PC-9 (cell line): ENCODE measurements around the gene HCFC2. TPM values are rescaled to one million over a fixed set of nuclear protein-coding genes. Genes with fewer than 3 reads are reported as not detected.

ENCODE experiments used
- BruUV-seq: library from RNA; stranded (reverse); fragments of 400-500 nt; replicated peaks from 2 replicates; lab custom pipeline; 2021; lab: Mats Ljungman, UMichigan
- CTCF ChIA-PET: fragments of 300-600 bp; sonication (Branson Sonifier 250); formaldehyde crosslinking; loops from one replicate; lab custom pipeline; 2022; ENCODE audit warnings: antibody characterized with exemption; lab: Charles Lee
- POLR2A ChIA-PET: fragments of 300-600 bp; sonication (Branson Sonifier 250); formaldehyde crosslinking; loops from one replicate; lab custom pipeline; 2022; ENCODE audit warnings: antibody characterized with exemption; ENCODE audit not compliant: unreplicated experiment; lab: Charles Lee
- DNase-seq, 2 experiments: peaks; one replicate each; pipeline versions ENCODE4 v3.0.0 to v3.0.0-alpha.2; 2015 to 2022; ENCODE audit warnings: mixed read lengths in 1 of 2
- H2AFZ ChIP-seq: fragments of 200-600 bp; sonication (generic); 2 replicates; pipeline ENCODE4 v1.8.1; 2017; ENCODE audit warnings: antibody characterized with exemption
- H3F3A ChIP-seq: fragments of 200-600 bp; sonication (generic); 2 replicates; pipeline ENCODE4 v1.8.1; 2017; ENCODE audit warnings: antibody characterized with exemption, mild to moderate bottlenecking, low read depth; ENCODE audit not compliant: insufficient read depth
- H3K27ac ChIP-seq: fragments of 200-600 bp; sonication (generic); 2 replicates; pipeline ENCODE4 v1.6.1; 2016; ENCODE audit warnings: mixed run types
- H3K27me3 ChIP-seq: fragments of 200-600 bp; sonication (generic); 2 replicates; pipeline ENCODE4 v1.6.1; 2016; ENCODE audit warnings: low read depth, mixed run types; ENCODE audit not compliant: insufficient read depth
- H3K36me3 ChIP-seq: fragments of 200-600 bp; sonication (generic); 2 replicates; pipeline ENCODE4 v1.6.1; 2016; ENCODE audit warnings: low read depth, mixed run types
- H3K4me1 ChIP-seq: fragments of 200-600 bp; sonication (generic); replicated peaks from 2 replicates; pipeline ENCODE4 v1.6.1; 2016; ENCODE audit warnings: mixed run types; ENCODE audit not compliant: insufficient read depth
- H3K4me2 ChIP-seq: fragments of 200-600 bp; sonication (generic); 2 replicates; pipeline ENCODE4 v1.6.1; 2017; ENCODE audit warnings: mixed run types
- H3K4me3 ChIP-seq: fragments of 200-600 bp; sonication (generic); 2 replicates; pipeline ENCODE4 v1.6.1; 2016; ENCODE audit warnings: mixed run types
- H3K79me2 ChIP-seq: fragments of 200-600 bp; sonication (generic); 2 replicates; pipeline ENCODE4 v1.6.1; 2017; ENCODE audit warnings: low read depth, mixed run types
- H3K9me2 ChIP-seq: fragments of 200-600 bp; sonication (generic); 2 replicates; pipeline ENCODE4 v1.8.1; 2017; ENCODE audit warnings: mild to moderate bottlenecking; ENCODE audit not compliant: insufficient read depth
- H3K9me3 ChIP-seq: fragments of 200-600 bp; sonication (generic); 2 replicates; pipeline ENCODE4 v1.8.1; 2016; ENCODE audit warnings: low read depth; ENCODE audit not compliant: insufficient read depth
- H4K20me1 ChIP-seq: fragments of 200-600 bp; sonication (generic); 2 replicates; pipeline ENCODE4 v1.8.1; 2017; ENCODE audit not compliant: insufficient read depth
- CTCF ChIP-seq: fragments of 200-600 bp; sonication (generic); conservative IDR thresholded peaks from 2 replicates; pipeline ENCODE4 v1.6.1; 2017; ENCODE audit warnings: mixed run types, antibody characterized with exemption, mild to moderate bottlenecking, moderate library complexity
- EZH2 ChIP-seq: fragments of 200-600 bp; sonication (generic); IDR thresholded peaks from 2 replicates; pipeline ENCODE4 v1.8.0; 2017; ENCODE audit warnings: antibody characterized with exemption, low read depth
- intact Hi-C: fragments of 100-400 bp; cut with micrococcal nuclease; formaldehyde crosslinking; loops from one replicate; pipeline ENCODE4 v1.10.0; 2022; ENCODE audit not compliant: unreplicated experiment
- total RNA-seq: library from RNA; stranded (reverse); gene quantifications from 2 replicates; pipeline ENCODE4 v1.2.3, GENCODE V29; 2021

The HCFC2 gene
- total RNA-seq, 1 experiment from 2014 or later = 2.4 TPM

DNA sequence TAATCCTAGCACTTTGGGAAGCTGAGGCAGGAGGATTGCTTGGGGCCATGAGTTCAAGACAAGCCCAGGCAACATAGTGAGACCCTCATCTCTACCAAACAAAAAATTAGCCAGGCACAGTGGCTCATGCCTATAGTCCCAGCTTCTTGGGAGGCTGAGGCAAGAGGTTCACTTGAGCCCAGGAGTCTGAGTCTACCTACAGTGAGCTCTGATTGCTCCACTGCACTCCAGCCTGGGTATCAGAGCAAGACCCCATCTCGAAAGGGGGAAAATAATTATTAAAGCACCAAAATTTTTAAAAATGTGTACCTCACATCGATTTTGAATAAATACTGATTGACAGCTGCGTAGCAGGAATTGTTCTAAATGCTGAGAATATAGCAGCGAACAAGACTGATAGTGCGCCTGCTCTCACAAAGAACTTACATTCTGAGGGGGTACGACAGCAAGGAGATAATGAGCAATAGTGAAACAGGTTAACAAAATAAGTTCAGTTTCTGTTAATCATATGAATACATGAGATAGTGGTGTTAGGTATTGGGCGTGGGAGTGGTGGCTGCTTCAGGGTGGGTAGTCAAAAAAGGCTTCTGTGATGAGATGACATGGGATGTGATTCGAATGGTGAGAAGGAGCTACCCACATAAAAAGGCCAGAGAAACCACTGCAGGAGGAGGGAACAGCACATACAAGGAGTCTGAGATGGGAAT is 19.6 kb downstream of the HCFC2 start:
- no peak overlapping the region for H3K4me2 ChIP-seq
- H3K9me2 ChIP-seq = no peaks in the 10 kb centered on the region
- H3K27me3 ChIP-seq = no peaks in the 10 kb centered on the region
- H3K79me2 ChIP-seq = no peaks in the 10 kb centered on the region
- no peaks in the 10 kb centered on the region for H4K20me1 ChIP-seq
- no peak overlapping the region for H3K4me3 ChIP-seq
- H3K27ac ChIP-seq = no peak overlapping the region
- H3K36me3 ChIP-seq = no peaks in the 10 kb centered on the region
- no peak for DNase-seq
- H2AFZ ChIP-seq = no peak overlapping the region
- ChIA-PET CTCF (no interaction called here), POLR2A (no interaction called here)
- H3F3A ChIP-seq = 0 out of 2 replicates have a peak, but pooled peaks cover 7% of the 10 kb centered on the region
- H3K9me3 ChIP-seq = no peaks in the 10 kb centered on the region
- H3K4me1 ChIP-seq = no peaks in the 10 kb centered on the region
- intact Hi-C loops = no loop called here
- no TSS peak for BruUV-seq
- TF ChIP-seq CTCF = no peak

DNA sequence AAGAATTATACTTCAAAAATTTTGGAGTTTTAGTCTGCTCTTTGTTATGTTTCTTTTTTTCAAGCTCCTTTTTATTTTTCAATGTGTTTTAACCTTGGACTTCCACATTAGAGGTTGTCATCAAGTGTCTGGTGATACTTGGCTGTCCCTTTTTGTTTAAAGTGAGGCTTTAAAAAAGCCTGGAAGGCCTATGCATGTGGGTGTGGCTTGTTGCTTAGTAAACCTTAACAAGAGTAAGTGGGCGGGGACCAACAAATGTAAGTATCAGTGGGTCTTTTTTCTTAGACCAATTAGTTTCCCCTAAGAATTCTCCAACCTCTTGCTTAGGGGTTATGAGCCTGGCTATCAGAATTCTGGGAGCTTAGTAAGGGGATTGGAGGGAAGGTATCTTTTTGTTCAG is 26.4 kb downstream of the HCFC2 start:
- H4K20me1 ChIP-seq = no peaks in the 10 kb centered on the region
- BruUV-seq = no TSS peak
- H3K9me2 ChIP-seq = no peaks in the 10 kb centered on the region
- H3F3A ChIP-seq = no peaks in the 10 kb centered on the region
- H3K27me3 ChIP-seq = no peaks in the 10 kb centered on the region
- intact Hi-C loops = no loop called here
- H3K4me3 ChIP-seq = no peak overlapping the region
- H3K4me1 ChIP-seq = no peaks in the 10 kb centered on the region
- H3K4me2 ChIP-seq = no peak overlapping the region
- DNase-seq = no peak
- no peaks in the 10 kb centered on the region for H3K9me3 ChIP-seq
- no peak for TF ChIP-seq EZH2
- no peak for TF ChIP-seq CTCF
- H2AFZ ChIP-seq = no peak overlapping the region
- no peaks in the 10 kb centered on the region for H3K79me2 ChIP-seq
- ChIA-PET POLR2A (no interaction called here), CTCF (no interaction called here)
- no peaks in the 10 kb centered on the region for H3K36me3 ChIP-seq
- H3K27ac ChIP-seq = no peak overlapping the region

DNA sequence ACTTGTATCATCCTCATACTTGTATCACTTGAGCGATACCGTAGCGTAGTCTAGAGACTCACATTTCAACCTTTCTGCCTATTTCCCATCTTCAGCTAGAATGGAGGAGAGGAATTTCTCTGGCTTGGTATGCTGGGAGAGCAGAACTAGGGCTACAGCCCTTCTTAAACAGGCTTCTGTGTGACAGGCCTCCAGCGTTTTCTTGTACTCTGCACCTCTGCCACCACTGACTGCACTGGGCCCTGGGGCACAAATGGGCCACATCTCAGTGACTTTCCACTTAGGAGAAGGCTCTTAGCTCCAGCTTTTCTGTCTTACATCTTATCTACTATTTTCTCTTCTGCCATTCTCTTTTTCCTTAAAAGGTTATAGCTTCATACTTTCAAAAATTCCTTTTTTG is 26.8 kb downstream of the HCFC2 start:
- Histone ChIP-seq H4K20me1 (no peaks in the 10 kb centered on the region), H3K27me3 (no peaks in the 10 kb centered on the region), H3K36me3 (no peaks in the 10 kb centered on the region), H3K9me2 (no peaks in the 10 kb centered on the region), H3K4me2 (no peak overlapping the region), H3K4me3 (no peak overlapping the region), H3K4me1 (no peaks in the 10 kb centered on the region), H3F3A (no peaks in the 10 kb centered on the region), H2AFZ (no peak overlapping the region), H3K9me3 (no peaks in the 10 kb centered on the region), H3K27ac (no peak overlapping the region), H3K79me2 (no peaks in the 10 kb centered on the region)
- TF ChIP-seq EZH2 (no peak), CTCF (no peak)
- BruUV-seq = no TSS peak
- CTCF ChIA-PET = no interaction called here
- DNase-seq = no peak
- intact Hi-C loops = no loop called here
- POLR2A ChIA-PET = interaction anchor here (0.6 kb wide), 1 partner anchor 1017 kb away, joined by 9 read pairs; the partner anchor contains the start of gene WASHC4
